GM21360 (cell line): Measurements from ENCODE around the gene TACR2.

Source experiments
- ATAC-seq: cut with Tn5 transposase; IDR thresholded peaks from one replicate; pipeline ENCODE4 v1.9.1; 2021; ENCODE audit warnings: mild to moderate bottlenecking, moderate library complexity; ENCODE audit not compliant: unreplicated experiment

The TACR2 gene

DNA sequence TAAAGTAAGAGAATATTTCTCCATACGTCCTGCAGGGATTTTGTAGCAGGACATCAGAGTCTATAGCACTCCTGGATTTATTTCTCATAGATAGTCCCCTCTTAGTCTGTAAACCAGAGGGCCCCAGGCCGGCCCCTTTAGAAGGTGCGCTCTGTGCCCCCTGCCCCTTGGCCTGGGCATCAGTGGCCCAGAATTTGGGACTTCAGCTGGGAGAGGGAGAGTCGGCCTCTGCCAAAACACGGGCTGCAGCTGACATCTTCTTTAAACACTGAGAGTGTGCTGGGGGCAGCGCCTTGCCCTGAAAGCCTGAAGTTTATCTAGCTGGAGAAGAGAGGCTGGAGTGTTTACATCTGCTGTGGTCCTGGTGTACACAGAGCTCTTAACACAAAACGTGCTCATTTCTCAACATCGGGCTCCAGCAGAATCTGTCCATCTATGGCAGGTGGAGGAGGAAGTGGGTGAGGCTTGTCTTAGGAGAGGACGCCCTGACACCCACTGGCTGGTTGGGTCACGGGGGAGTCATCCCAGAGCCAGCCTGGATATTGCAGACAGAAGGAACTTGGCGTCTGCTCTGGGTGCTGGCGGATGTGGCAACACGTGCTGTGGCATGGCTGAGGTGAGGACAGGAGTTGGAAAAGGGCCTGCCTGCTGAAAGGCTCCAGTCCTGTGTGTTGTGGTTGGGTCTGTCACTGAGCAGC is 5.0 kb upstream of the TACR2 start:
- ATAC-seq, result no peak

DNA sequence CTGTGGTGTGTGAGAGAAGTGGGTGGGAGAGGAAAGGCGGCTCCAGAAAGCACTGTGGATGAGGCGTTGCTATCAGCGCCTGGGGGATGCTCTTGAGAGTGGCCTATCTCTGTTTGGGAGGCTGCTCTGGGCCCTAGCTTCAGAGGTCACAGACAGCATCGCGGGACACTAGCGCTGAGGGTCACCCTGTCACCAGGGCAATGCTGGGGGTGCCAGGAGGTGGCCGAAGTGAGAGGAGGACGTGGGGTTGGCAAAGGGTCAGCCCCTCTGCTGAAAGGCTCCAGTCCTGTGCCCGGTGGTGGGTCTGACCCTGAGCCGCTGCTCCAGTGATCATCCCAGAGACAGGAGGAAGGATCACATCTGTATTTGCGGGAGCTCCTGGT is 3.0 kb upstream of the TACR2 start:
- ATAC-seq, result no peak

DNA sequence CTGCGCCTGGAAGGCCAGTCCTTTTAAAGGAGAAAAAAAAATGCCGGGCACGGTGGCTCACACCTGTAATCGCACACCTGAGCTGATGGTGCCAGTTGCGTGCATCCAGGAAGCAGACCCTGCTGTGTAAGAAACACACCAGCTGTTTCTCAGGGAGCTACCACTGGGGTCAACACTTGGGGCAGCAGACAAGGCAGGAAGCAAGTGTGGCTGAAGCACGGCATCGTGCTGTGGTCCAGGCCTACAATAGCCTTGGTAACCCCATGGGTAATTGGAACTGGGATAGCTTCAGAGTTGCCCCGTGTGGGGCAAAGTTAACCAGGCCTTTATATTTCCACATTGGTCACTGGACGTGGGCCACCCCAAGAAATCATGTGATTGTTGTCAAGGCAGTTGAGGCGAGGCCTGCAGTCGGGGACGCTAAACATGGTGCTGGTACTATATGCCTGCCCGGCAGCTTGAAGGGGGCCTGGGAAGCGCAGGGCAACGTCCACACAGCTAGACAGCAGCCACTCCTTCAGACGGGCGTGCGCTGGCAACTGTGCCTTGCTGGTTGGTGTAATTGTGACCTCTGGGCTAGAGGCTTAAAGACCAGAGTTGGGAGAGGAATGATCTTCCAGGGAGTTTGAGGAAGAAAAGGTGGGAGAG is 2.5 kb upstream of the TACR2 start:
- ATAC-seq, result no peak

DNA sequence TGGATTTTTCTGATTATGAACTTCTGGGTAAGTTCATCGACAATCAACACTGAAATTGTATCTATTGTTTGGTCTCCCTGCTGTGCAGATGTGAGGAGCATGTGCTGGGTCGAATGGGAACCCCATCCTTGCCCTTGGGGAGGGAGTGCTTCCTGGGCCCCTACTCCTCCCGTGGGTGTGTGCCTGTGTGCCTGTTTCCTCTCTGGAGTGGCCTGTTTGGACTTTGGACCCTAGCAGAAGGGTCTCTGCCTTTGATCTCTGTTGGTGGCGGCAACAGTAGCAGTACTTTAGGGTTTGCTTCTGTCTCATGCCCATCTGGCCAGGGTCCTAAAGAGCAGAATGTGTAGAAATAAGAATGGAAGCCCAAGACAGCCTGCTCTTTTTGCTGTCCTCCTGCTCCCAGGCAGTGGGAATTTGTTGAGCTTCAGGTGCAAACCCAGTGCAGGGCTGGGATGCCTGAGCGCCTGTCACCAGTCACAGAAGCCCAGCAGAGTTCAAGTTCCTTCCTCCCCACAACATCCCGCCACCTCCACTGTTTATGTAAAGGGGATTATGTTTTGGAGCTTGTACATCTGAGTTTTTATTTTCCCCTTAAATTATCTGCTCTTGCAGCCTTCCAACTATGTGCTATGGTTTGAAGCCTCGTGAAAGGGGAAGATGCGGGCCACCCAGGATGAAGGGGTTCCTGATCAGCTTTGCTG is 1.5 kb upstream of the TACR2 start:
- no peak for ATAC-seq

DNA sequence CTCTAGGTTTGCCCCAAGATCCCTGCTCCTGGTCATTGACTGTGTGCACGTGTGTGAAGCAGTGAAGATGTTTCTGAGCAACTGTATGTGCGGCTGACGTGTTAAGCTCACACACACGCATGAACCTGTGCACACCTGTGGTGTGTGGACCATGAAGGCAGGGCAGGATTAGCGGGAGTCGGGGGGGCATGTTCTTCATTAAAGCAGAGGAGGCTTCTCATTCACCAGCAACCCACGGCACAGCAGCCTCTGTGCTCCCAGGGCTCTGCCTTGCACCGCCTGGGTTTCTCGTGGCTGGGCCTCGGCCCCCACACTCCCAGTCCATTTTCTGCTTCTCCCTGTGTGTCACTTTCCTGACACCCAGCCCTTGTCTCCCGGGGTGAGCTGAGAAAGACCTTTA is 824 bp upstream of the TACR2 start:
- ATAC-seq, result no peak

DNA sequence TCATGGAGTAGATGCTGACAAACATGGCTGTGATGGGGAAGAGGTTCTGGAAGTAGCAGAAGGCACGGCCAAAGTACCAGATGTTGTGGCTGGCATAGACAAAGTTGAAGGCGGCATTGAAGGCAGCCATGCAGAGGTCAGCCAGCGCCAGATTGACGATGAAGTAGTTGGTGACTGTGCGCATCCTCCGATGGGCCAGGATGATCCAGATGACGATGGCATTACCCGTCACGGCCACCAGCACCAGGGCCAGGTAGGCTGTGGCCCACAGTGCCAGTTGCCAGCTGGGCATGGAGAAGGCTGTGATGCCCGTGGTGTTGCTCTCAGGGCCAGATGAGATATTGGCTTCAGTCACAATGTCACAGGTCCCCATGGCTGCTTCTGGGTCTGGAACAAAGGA is 767 bp downstream of the TACR2 start:
- ATAC-seq, result no peak

DNA sequence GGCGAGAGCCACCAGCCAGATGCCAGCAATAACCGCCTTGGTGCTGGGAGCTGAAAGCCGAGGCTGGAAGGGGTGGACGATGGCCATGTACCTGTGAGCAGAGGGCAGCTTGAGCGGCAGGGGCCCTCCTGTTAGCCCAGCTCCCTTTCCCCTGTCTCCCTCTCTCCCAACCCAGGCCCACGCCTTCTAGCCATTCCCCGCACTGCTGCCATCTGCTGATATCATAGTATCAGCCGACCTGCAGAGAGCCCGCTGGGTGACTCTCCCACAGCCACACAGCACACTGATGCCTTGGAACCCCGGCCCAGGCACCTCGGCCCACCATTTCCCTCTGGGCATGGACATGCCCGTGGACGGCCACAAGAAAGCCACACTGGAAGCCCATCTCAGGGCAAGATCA is 1.7 kb downstream of the TACR2 start:
- no peak for ATAC-seq

DNA sequence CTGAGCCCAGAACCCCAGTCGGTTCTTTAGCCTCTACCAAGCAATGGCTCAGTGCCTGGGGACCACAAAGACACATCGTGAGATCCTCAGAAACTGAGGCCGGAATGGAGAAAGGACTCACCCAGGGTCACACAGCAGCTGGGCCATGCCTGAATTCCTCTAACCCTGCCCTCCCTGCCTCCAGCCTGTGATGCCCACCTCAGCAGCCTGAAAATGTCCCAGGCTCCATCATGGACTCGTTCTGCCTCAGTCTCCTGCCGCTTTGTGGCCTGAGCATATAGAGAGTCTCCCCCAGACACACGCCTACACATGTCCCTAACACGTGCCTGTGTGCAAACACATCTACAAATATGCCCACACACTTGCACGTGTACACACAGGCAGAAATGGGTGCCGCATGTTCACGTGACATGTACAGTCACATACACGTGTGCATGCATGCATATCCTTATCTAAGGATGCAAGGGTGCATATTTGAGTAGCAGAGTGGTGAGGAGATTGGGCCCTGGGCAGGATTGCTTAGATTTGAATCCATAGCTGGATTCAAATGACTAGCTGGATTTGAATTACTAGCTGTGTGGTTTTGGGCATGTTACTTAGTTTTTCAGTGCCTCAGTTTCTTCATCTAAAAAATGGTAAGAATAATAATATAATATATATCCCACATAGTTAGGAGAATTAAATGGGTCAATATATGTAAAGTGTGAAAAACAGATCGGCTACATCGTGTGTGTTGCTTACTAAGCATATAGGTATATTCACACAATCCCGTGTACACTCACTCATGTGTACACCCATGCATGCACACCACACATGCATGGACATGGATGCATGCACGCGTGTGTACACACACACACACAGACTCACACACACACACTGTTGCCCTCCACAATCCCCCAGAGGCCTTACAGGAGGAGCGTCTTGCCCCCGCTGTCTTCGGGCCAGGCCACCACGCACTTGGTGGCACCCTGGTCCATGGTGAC is 2.4 kb downstream of the TACR2 start:
- ATAC-seq, result no peak

DNA sequence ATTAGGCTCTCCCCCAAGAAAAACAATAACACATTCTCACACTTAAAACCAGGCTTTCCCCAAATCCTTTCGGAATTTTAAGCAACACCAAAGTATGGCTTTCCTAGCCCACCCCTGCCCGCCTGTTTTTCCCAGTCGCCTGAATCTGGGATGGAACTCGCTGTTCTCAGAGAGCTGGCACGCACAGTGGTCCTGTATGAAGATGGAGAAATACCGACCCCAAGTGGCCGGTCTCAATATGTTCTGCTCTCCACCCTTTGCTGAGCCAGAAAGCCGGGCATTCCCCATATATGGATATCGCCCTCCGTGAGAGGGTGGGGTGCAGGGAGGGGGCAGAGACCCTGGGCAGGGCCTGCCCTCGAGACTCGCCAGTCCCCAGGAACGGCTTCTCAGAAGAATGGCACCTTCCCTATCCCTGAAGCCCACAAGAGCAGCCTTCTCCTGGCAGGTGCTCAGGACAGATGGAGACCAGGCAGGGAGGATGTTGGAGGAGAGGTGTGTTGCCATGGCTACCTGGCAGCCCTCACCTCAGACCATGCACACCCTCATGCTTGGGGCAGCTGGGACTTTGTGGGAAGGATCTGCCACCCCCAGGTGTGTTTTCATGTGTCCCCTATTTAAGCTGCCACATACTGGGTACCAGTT is 3.4 kb downstream of the TACR2 start:
- ATAC-seq, result no peak

DNA sequence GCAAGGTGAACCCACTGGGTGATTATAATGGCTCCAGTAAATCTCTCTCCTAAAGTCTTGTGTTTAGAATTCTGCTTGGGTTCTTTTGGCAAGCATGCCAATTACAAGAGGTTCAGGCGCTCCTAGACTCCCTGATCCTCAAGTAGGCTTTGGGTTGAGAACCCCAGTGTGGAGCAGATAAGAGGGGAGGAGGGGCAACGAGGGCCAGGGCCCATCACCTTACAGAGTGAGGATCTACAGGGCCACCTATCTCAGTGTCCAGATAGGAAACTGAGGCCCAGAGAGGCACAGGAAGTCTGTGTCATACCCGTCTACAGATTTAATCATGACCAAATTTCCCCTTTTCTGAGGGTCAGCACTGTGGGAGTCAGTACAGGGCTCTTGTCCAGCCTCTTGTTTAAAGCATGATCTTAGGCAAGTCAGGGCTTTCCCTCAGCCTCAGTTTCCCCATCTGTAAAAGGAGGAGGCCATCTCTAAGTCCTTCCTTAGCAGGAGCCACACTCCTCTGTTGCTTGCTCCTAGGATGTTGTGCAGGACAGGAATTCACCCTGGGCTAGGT is 4.4 kb downstream of the TACR2 start:
- ATAC-seq, result no peak

DNA sequence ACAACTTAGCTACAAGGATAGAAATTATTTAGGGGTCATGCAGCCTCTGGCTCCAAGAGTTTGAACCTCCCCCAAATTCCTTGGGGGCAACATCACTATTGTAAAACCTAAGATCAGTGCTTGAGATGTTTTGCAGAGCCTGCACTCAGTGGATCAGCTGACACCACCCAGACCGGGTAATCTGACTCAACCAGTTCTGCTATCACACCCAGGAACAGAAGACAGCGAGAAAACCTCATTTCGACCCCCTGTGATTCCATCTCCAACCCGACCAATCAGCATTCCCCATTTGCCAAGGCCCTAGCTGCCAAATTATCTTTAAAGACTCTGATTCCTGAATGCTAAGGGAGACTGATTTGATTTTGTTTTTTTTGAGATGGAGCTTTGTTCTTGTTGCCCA is 5.2 kb downstream of the TACR2 start:
- no peak for ATAC-seq

DNA sequence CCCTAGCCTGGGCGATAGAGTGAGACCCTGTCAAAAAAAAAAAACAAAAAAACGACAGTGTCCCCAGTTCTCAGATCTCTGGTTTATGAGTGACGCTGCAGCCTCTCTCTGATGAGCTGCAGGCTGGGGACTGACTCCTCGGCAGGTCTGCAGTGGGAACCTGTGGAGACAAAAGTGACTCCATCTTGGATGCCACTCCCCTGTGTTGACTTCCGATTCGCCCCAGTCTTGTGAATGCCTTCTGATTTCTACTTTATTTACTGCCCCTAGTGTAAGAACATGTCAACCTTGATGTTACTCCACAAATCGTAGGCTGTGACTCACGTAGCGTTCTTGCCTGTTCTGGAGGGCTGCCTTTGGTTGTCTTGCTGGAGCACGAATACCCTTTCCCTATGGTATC is 6.2 kb downstream of the TACR2 start:
- no peak for ATAC-seq

DNA sequence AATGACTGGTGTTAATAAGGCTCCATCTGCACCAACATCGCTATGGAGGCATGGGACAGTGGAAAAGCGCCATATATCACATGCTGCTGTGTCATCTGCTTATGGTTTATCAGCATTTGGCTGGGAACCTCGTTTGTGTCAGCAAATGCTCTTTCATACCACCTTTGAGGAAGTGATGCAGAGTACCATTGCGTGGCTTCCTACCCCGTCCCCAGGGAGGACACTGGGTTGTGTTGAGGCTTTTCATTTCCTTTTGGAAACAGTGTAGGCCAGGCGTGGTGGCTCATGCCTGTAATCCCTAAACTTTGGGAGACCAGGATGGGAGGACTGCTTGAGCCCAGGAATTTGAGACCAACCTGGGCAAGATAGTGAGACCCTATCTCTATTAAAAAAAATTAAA is 6.8 kb downstream of the TACR2 start:
- ATAC-seq, result no peak

DNA sequence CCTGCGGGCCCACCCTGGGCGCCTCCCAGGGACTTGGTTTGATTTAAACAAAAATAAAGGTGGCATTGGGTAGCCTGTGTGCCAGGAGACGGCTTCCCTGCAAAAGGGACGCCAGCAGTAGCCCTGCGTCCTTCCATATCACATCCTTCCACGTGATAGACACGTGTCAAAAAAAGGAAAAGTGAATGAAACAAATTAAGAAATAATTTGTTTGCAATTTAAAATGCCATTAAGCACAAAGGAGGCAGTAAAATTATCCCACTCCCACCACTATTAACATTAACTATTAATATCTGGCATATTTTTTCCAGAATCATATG is 7.6 kb downstream of the TACR2 start:
- no peak for ATAC-seq

DNA sequence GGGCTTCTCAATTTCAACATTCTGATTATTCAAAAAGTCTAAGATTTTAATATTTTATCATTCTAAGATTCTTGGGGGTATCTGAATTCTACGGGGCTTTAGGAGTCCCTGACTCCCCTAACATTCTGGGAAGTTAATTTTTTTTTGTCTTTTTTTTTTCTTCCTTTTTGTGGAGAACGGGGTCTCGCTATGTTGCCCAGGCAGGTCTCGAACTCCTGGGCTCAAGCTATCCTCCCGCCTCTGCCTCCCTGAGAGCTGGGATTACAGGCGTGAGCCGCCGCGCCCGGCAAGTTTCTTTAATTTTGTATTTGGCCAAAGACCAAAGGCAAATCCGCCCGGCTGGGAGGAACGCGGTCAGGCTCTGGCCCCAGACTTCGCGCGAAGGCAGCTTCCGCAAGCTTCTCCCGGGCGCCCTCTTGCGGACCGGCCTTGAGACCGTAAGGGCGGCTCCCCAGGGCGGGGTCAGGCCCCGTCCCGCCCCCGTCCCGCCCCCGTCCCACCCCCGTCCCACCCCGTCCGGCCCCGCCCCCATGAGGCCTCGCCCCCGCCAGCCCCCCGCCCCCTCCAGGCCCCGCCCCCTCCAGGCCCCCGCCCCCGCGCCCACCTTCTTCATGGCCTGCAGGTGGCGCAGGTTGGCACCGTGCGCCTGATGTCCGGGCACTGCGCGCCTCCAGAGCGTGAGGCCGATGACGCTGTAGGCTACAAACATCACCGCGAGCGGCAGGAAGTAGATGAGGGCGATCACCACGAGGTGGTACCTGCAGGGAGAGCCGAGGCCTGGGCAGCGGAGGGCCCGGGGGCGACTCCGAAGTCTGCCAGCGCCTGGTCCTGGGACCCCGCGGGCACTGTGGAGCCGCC is 8.2 kb downstream of the TACR2 start:
- ATAC-seq, result peak; percentile 79

DNA sequence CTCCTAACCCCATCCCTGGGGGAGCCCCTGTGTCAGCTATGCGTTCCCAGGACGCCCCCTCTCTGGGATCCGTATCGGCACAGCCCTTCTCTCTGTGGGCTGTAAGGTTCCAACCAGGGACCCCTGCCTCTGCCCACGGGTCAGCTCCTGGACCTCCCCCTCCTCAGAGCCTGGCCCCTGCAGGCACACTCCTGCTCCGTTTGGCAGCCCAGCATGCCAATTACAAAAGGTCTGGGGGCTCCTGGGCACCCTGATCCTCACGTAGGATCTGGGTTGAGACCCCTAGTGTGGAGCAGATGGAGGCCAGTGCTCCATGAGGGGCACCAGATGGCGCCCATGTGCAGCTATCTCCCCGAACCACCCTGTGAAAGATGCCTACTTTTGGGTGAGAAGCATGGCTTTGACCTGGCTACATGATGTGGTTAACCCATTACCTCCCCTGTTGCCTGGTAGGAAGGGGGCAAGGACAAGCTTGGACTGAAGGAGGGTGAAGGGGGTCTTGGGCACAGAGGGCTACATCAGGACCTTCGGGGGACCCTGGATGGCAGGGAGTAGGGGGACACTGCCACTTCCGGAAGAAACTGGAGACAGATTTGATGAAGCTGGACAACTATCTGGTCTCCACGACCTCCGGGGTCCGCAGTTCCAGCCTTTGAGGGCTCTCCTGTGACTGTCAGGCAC is 9.0 kb downstream of the TACR2 start:
- no peak for ATAC-seq

DNA sequence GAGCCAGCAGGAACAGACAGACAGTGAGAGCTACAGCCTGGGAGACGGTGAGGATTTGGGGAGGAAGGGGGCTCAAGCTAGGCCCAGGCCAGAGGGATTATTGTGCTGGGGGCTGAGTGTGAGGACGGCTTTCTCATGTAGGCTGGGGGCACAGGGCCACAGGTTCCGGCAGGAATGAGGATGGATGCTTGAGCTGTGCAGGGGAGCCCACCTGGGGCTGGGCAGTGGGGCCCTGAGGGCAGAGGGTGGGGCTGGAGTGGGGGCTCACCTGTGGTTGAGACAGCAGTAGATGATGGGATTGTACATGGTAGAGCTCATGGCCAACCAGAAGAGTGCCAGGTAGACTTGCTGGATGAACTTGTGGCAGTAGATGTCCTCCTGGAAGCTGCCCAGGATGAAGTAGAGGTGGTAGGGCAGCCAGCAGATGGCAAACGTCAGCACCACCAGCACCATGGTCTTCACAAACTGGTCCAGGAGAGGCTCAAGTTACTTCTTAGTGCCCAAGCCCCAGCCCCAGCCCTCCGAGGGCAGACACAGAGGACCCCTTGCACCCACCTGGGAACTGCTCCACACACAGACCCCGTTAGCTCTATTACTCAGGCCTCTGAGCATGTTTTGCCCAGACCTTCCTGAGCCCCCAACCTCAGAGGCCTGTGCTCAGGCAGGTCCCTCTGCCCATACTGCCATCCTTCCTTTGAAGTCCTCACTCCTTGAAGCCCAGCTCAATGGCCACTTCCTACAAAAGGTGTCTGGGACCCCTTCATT is 9.7 kb downstream of the TACR2 start:
- no peak for ATAC-seq

DNA sequence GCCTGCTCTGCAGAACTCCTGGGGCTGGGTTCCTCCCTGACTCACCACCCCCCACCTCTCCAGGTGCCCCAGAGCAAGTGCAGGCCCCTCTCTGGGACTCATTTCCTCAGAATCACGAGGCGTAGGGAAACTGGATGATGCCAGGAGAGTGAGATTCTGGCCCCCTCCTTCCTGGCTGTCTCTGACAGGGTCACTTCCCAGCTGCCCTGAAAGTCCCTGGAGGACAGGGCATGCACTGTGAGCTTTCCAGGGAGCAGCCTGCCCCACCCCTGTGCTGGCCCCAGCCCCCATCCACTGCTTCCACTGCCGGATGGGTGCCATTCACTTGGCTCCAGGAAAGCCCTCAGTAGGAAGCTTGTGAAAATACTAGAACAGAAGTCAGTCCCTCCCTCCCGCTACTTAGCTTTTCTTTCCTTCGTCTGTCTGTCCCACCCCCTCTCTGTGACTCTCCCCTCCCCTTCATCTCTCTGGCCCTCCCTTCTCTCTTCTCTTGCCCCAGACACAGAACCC is 10.4 kb downstream of the TACR2 start:
- ATAC-seq, result no peak
